Nephron progenitor cell (in vitro differentiated cells): ENCODE data around the gene PRMT5.

Experiments
- DNase-seq: peaks from one replicate; pipeline ENCODE4 v3.0.0; 2021
- H3K27ac Mint-ChIP-seq: 2 replicates; pipeline ENCODE4 v1.8.0; 2021; ENCODE audit warnings: mild to moderate bottlenecking, moderate library complexity, mixed read lengths
- H3K27me3 Mint-ChIP-seq: 2 replicates; pipeline ENCODE4 v1.8.0; 2021; ENCODE audit warnings: mild to moderate bottlenecking, low read depth, mixed read lengths; ENCODE audit not compliant: poor library complexity
- H3K36me3 Mint-ChIP-seq: 2 replicates; pipeline ENCODE4 v1.8.0; 2021; ENCODE audit warnings: low read depth, mixed read lengths
- H3K4me1 Mint-ChIP-seq: 2 replicates; pipeline ENCODE4 v1.8.0; 2021; ENCODE audit warnings: mixed read lengths
- H3K4me3 Mint-ChIP-seq: 2 replicates; pipeline ENCODE4 v1.8.0; 2021; ENCODE audit warnings: mild to moderate bottlenecking, moderate library complexity, mixed read lengths
- H3K9me3 Mint-ChIP-seq: 2 replicates; pipeline ENCODE4 v1.8.0; 2021; ENCODE audit warnings: mild to moderate bottlenecking, moderate library complexity, mixed read lengths
- CTCF ChIP-seq: fragments of 200-600 bp; sonication (generic); IDR thresholded peaks from 2 replicates; pipeline ENCODE4 v1.5.0; 2021; ENCODE audit warnings: antibody characterized with exemption

The PRMT5 gene

GRCh38 chr14:22896760-22897159 is 32.4 kb downstream of the PRMT5 start:
- H3K27ac Mint-ChIP-seq = no peak overlapping the region
- H3K4me3 Mint-ChIP-seq = no peak overlapping the region
- no peaks in the 10 kb centered on the region for H3K9me3 Mint-ChIP-seq
- peaks cover 15% of the 10 kb centered on the region for H3K4me1 Mint-ChIP-seq
- H3K27me3 Mint-ChIP-seq = peaks cover 4% of the 10 kb centered on the region
- H3K36me3 Mint-ChIP-seq = peaks cover 27% of the 10 kb centered on the region
- no peak for TF ChIP-seq CTCF
- DNase-seq = no peak

GRCh38 chr14:22896356-22896755 is 32.8 kb downstream of the PRMT5 start:
- Mint-ChIP-seq H3K27me3 (peaks cover 4% of the 10 kb centered on the region), H3K4me1 (peaks cover 15% of the 10 kb centered on the region), H3K36me3 (peaks cover 23% of the 10 kb centered on the region), H3K9me3 (no peaks in the 10 kb centered on the region), H3K4me3 (no peak overlapping the region), H3K27ac (no peak overlapping the region)
- TF ChIP-seq CTCF = no peak
- no peak for DNase-seq

DNA sequence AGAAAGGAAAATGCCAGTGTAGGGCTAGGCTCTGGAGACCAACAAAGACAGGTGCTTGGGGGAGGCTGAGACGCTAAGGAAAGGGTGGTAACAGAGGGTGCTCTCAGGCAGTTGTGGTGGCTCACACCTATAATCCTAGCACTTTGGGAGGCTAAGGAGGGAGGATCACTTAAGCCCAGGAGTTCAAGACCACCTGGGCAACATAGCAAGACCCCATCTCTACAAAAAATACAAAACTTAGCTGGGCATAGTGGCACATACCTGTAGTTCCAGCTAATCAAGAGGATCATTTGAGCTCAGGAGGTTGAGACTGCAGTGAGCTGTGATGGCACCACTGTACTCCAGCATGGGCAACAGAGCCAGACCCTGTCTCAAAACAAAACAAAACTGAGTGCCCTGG is 33.8 kb downstream of the PRMT5 start:
- H3K9me3 Mint-ChIP-seq = no peaks in the 10 kb centered on the region
- peaks cover 4% of the 10 kb centered on the region for H3K27me3 Mint-ChIP-seq
- peaks cover 16% of the 10 kb centered on the region for H3K36me3 Mint-ChIP-seq
- no peak for TF ChIP-seq CTCF
- H3K4me3 Mint-ChIP-seq = no peak overlapping the region
- peaks cover 15% of the 10 kb centered on the region for H3K4me1 Mint-ChIP-seq
- DNase-seq = no peak
- H3K27ac Mint-ChIP-seq = no peak overlapping the region

GRCh38 chr14:22893706-22894105 is 35.5 kb downstream of the PRMT5 start:
- Mint-ChIP-seq H3K27me3 (no peaks in the 10 kb centered on the region), H3K27ac (no peak overlapping the region), H3K4me3 (no peak overlapping the region), H3K4me1 (peaks cover 20% of the 10 kb centered on the region), H3K9me3 (no peaks in the 10 kb centered on the region), H3K36me3 (peaks cover 12% of the 10 kb centered on the region)
- no peak for TF ChIP-seq CTCF
- no peak for DNase-seq

- no peaks in the 10 kb centered on the region for H3K9me3 Mint-ChIP-seq
- peaks cover 29% of the 10 kb centered on the region for H3K4me1 Mint-ChIP-seq
- no peaks in the 10 kb centered on the region for H3K27me3 Mint-ChIP-seq
- DNase-seq = no peak
- no peak for TF ChIP-seq CTCF
- H3K36me3 Mint-ChIP-seq = peaks cover 4% of the 10 kb centered on the region
- H3K4me3 Mint-ChIP-seq = no peak overlapping the region
- peak overlapping the region; percentile 66 for H3K27ac Mint-ChIP-seq
Observed at GRCh38 chr14:22892488-22892887, 36.7 kb downstream of the PRMT5 start.

DNA sequence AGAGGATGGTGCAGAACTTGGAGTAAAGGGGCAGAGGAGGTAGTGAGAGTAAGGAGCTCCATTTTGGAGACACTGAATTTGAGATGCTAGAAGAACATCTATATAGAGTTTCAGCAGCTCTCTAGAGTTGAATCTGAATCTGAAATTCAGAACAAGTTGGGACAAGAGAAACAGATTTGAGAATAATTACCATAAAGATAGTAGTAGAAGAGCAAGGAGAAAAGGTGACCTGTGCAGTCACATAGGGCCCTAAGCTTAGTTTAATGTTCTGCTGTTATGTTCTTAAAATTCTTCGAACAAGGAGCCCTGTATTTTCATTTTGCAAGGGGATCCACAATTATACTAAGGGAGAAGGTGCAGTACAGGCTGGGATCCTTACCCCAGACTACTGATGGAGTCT is 38.8 kb downstream of the PRMT5 start:
- no peak for TF ChIP-seq CTCF
- H3K9me3 Mint-ChIP-seq = no peaks in the 10 kb centered on the region
- no peak overlapping the region for H3K4me3 Mint-ChIP-seq
- H3K4me1 Mint-ChIP-seq = peaks cover 46% of the 10 kb centered on the region
- peaks cover 4% of the 10 kb centered on the region for H3K27me3 Mint-ChIP-seq
- H3K27ac Mint-ChIP-seq = peak overlapping the region; percentile 12
- peaks cover 4% of the 10 kb centered on the region for H3K36me3 Mint-ChIP-seq
- no peak for DNase-seq
